Glutamatergic neuron (in vitro differentiated cells): ENCODE measurements around the gene L3MBTL1. TPM values are rescaled to one million over a fixed set of nuclear protein-coding genes. Genes with fewer than 3 reads are reported as not detected.

ENCODE experiments used
- DNase-seq: peaks from one replicate; pipeline ENCODE4 v3.0.0; 2022
- H3K27ac Mint-ChIP-seq: one replicate; pipeline ENCODE4 v1.8.0; 2020; ENCODE audit warnings: mild to moderate bottlenecking, mixed read lengths, inconsistent platforms; ENCODE audit not compliant: unreplicated experiment
- H3K27me3 Mint-ChIP-seq: one replicate; pipeline ENCODE4 v1.8.0; 2020; ENCODE audit warnings: mild to moderate bottlenecking, moderate library complexity, mixed read lengths, inconsistent platforms; ENCODE audit not compliant: unreplicated experiment
- H3K36me3 Mint-ChIP-seq: one replicate; pipeline ENCODE4 v1.8.0; 2020; ENCODE audit warnings: mild to moderate bottlenecking, mixed read lengths, inconsistent platforms; ENCODE audit not compliant: unreplicated experiment
- H3K4me1 Mint-ChIP-seq: one replicate; pipeline ENCODE4 v1.8.0; 2020; ENCODE audit warnings: mild to moderate bottlenecking, low read depth, mixed read lengths, inconsistent platforms; ENCODE audit not compliant: unreplicated experiment
- H3K4me3 Mint-ChIP-seq: one replicate; pipeline ENCODE4 v1.8.0; 2020; ENCODE audit warnings: mild to moderate bottlenecking, mixed read lengths, inconsistent platforms; ENCODE audit not compliant: unreplicated experiment
- H3K9me3 Mint-ChIP-seq: one replicate; pipeline ENCODE4 v1.8.0; 2020; ENCODE audit warnings: mild to moderate bottlenecking, moderate library complexity, mixed read lengths, inconsistent platforms; ENCODE audit not compliant: unreplicated experiment
- total RNA-seq: library from RNA; stranded (reverse); fragmentation: NEBNext Ultra II Directional; extraction: Animal tissue kit (Norgen Biotek cat#: 25700); gene quantifications from one replicate; pipeline ENCODE4 v1.2.1, GENCODE V29; 2021; ENCODE audit not compliant: unreplicated experiment
- TF ChIP-seq, protein P1 (sequence below): fragments of 200-600 bp; sonication (generic); IDR thresholded peaks from one replicate; pipeline ENCODE4 v1.5.0; 2021; ENCODE audit not compliant: partially characterized antibody, unreplicated experiment

The L3MBTL1 gene
- total RNA-seq, 1 donor from 2014 or later: 19.9 TPM

DNA sequence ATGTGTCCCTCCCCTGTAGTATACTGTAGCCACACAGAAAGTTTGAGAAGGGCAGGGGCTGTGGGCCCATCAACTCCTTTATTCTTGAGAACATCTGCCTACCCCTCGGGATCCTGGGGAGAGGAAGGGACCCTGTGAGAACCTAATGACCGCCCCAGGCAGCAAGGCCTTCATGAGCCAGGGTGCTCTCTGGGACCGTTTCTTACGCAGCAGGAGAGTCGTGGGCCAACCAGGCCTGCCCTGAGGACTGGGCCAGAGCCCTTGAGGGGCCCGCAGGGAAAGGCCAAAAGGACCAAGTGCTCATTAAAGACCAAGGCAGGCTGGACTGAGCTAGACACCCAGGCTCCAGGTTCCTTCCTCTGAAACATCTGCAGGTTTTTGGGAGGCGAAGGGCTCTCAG is 56.5 kb downstream of the L3MBTL1 start:
- Mint-ChIP-seq H3K27ac (no peak overlapping the region), H3K4me1 (peaks cover 4% of the 10 kb centered on the region), H3K36me3 (no peaks in the 10 kb centered on the region), H3K27me3 (peaks cover 9% of the 10 kb centered on the region), H3K9me3 (no peaks in the 10 kb centered on the region), H3K4me3 (no peak overlapping the region)
- TF ChIP-seq, protein P1, sequence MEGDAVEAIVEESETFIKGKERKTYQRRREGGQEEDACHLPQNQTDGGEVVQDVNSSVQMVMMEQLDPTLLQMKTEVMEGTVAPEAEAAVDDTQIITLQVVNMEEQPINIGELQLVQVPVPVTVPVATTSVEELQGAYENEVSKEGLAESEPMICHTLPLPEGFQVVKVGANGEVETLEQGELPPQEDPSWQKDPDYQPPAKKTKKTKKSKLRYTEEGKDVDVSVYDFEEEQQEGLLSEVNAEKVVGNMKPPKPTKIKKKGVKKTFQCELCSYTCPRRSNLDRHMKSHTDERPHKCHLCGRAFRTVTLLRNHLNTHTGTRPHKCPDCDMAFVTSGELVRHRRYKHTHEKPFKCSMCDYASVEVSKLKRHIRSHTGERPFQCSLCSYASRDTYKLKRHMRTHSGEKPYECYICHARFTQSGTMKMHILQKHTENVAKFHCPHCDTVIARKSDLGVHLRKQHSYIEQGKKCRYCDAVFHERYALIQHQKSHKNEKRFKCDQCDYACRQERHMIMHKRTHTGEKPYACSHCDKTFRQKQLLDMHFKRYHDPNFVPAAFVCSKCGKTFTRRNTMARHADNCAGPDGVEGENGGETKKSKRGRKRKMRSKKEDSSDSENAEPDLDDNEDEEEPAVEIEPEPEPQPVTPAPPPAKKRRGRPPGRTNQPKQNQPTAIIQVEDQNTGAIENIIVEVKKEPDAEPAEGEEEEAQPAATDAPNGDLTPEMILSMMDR: no peak
- no peak for DNase-seq

DNA sequence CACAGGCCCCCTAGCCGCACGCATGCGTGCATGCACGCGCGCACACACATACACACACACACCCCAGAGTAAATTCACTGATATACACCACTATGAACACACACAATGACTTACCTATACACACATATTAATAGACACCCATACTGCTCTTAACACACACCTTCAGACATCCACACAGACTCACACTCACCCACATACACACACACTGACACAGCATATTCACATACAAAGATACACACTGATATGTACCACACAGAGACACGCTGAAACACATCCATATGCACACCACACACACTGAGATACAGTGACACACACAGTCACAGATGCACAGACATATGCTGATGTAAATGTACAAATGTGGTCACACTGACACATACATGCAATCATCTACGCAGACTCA is 57.0 kb downstream of the L3MBTL1 start:
- peak overlapping the region; percentile 3 for H3K27ac Mint-ChIP-seq
- H3K27me3 Mint-ChIP-seq: peaks cover 9% of the 10 kb centered on the region
- no peak for DNase-seq
- no peak overlapping the region for H3K4me3 Mint-ChIP-seq
- H3K36me3 Mint-ChIP-seq: no peaks in the 10 kb centered on the region
- H3K4me1 Mint-ChIP-seq: peaks cover 4% of the 10 kb centered on the region
- TF ChIP-seq, protein P1: no peak
- no peaks in the 10 kb centered on the region for H3K9me3 Mint-ChIP-seq

DNA sequence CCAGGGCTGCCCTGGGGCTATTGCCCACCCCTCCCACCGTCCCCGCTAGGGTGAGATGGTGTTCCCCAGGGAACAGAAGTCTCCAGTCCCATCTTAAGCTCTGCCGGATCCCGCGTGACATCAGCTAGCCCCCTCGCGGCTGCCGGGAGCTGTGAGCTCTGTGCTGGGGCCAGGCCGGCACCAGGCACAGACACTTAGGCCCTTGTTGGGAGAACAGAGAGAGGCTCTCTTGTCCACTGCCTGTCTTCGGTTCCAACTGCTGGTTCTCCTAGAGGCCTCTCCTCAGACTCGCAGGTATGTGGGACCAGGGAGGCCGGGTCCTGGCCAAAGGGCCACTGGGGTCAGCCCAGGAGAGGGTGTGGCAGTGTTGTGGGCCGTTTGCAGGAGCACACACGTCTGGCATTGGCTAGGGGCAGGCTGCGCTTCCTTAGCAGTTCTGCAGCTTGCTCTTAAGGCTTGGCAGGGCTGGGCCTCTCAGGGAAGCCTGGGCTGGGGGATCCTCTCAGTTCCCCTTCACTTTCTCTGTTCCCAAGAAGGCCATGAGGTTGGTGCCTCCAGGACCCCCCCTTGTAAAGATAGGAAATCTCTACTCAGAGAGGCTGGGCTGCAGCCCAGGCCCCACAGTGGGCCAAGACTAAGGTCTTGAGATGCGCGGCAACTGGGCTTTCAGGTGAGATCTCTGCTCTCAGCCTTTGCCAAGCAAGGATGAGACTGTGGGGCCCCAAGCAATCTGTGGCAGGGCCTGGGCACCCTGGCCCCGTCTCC is 57.7 kb downstream of the L3MBTL1 start:
- peaks cover 4% of the 10 kb centered on the region for H3K4me1 Mint-ChIP-seq
- no peak for DNase-seq
- TF ChIP-seq, protein P1: no peak
- no peaks in the 10 kb centered on the region for H3K36me3 Mint-ChIP-seq
- H3K27ac Mint-ChIP-seq: no peak overlapping the region
- no peak overlapping the region for H3K4me3 Mint-ChIP-seq
- peaks cover 9% of the 10 kb centered on the region for H3K27me3 Mint-ChIP-seq
- no peaks in the 10 kb centered on the region for H3K9me3 Mint-ChIP-seq

DNA sequence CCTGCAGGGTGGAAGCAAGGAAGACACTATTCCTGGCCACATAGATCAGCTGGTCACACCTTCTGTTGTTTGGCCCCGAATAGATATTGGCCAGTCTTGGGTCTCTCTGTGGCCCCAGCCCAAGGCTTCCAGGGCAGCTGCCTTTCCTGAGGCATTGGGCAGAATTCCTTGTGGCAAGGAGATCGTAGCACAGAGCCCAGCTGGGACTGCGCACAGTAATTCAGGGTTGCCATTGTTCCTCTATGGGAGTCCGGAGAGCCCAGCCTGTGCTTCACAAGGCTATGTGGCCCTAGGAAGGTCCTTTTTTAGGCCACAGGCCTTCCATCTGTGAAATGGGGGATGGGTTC is 58.2 kb downstream of the L3MBTL1 start:
- no peak for DNase-seq
- H3K27me3 Mint-ChIP-seq: peaks cover 9% of the 10 kb centered on the region
- H3K4me1 Mint-ChIP-seq: peaks cover 4% of the 10 kb centered on the region
- H3K27ac Mint-ChIP-seq: no peak overlapping the region
- H3K36me3 Mint-ChIP-seq: no peaks in the 10 kb centered on the region
- no peaks in the 10 kb centered on the region for H3K9me3 Mint-ChIP-seq
- no peak overlapping the region for H3K4me3 Mint-ChIP-seq
- TF ChIP-seq, protein P1: no peak

DNA sequence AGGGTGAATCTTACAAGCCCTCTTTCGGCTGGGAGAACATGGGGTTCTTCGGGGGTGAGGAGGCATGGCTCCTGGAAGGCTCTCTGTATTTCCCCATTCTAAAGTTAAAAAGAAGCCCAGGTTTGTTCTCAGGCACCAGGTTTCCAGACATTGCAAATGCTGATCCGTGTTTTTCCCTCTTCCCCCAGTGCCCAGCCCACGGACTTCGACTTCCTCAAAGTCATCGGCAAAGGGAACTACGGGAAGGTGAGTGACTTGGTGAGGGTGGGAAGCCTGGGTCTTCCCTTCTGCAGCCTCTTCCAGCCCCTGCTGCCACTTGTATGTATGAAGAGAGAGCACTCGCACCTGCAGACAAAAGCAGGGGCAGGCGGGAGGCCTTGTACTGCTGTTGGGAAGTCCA is 60.0 kb downstream of the L3MBTL1 start:
- TF ChIP-seq, protein P1: no peak
- DNase-seq: no peak
- H3K4me3 Mint-ChIP-seq: no peak overlapping the region
- peaks cover 9% of the 10 kb centered on the region for H3K27me3 Mint-ChIP-seq
- no peaks in the 10 kb centered on the region for H3K9me3 Mint-ChIP-seq
- H3K27ac Mint-ChIP-seq: no peak overlapping the region
- H3K36me3 Mint-ChIP-seq: no peaks in the 10 kb centered on the region
- H3K4me1 Mint-ChIP-seq: peaks cover 4% of the 10 kb centered on the region
